ENCODE results near the gene ARHGEF1. TPM values are rescaled to one million over a fixed set of nuclear protein-coding genes. Genes with fewer than 3 reads are reported as not detected.
"Not testable (repeated sequence)": the region's sequence is repeated elsewhere in the genome, so short reads cannot be mapped to it uniquely, and the experiment has no call there.

The ARHGEF1 gene
- total RNA-seq, 1 donor from 2014 or later: 37.4 TPM

GRCh38 chr19:41861116-41861768 is 21.7 kb upstream of the ARHGEF1 start:
- DNase-seq (ENCODE audit: low spot score): no peak
- no peak for ATAC-seq

GRCh38 chr19:41861846-41862245 is 21.1 kb upstream of the ARHGEF1 start:
- no peak for DNase-seq (ENCODE audit: low spot score)
- ATAC-seq: no peak

- DNase-seq (ENCODE audit: low spot score) (no peak), ATAC-seq (no peak)
These were observed 20.5 kb upstream of the ARHGEF1 start for GRCh38 chr19:41862445-41862986.

GRCh38 chr19:41863209-41863931 is 19.6 kb upstream of the ARHGEF1 start:
- ATAC-seq (no peak), DNase-seq (ENCODE audit: low spot score) (no peak)

GRCh38 chr19:41864374-41864773 is 18.6 kb upstream of the ARHGEF1 start:
- no peak for DNase-seq (ENCODE audit: low spot score)
- no peak for ATAC-seq

- ATAC-seq (no peak), DNase-seq (ENCODE audit: low spot score) (no peak)
These were observed 16.7 kb upstream of the ARHGEF1 start for GRCh38 chr19:41866284-41866683.

GRCh38 chr19:41868120-41868988 is 14.6 kb upstream of the ARHGEF1 start:
- ATAC-seq: no peak

GRCh38 chr19:41868989-41869300 is 14.0 kb upstream of the ARHGEF1 start:
- DNase-seq (ENCODE audit: low spot score): no peak
- no peak for ATAC-seq

More at GRCh38 chr19:41868120-41868988, 14.6 kb upstream of the ARHGEF1 start:
- no peak for DNase-seq (ENCODE audit: low spot score)

GRCh38 chr19:41869374-41869955 is 13.5 kb upstream of the ARHGEF1 start:
- ATAC-seq (no peak), DNase-seq (ENCODE audit: low spot score) (no peak)

GRCh38 chr19:41870401-41870873 is 12.5 kb upstream of the ARHGEF1 start:
- no peak for ATAC-seq
- no peak for DNase-seq (ENCODE audit: low spot score)

GRCh38 chr19:41871573-41872383 is 11.2 kb upstream of the ARHGEF1 start:
- DNase-seq (ENCODE audit: low spot score) (no peak), ATAC-seq (peak; percentile 21)

GRCh38 chr19:41872384-41872774 is 10.6 kb upstream of the ARHGEF1 start:
- DNase-seq (ENCODE audit: low spot score): no peak

GRCh38 chr19:41872775-41873647 is 10.0 kb upstream of the ARHGEF1 start:
- peak; percentile 87 for ATAC-seq
- DNase-seq (ENCODE audit: low spot score): peak; percentile 67

More at GRCh38 chr19:41872384-41872774, 10.6 kb upstream of the ARHGEF1 start:
- ATAC-seq: no peak

GRCh38 chr19:41875973-41876372 is 7.0 kb upstream of the ARHGEF1 start:
- not testable (repeated sequence) for DNase-seq (ENCODE audit: low spot score); ATAC-seq

GRCh38 chr19:41876847-41877832 is 5.8 kb upstream of the ARHGEF1 start, which contains the start of gene CD79A:
Gene CD79A (plus strand): TSS chr19:41877279. CDS start chr19:41877305, 26 bp downstream.
- ATAC-seq (no peak), DNase-seq (ENCODE audit: low spot score) (no peak)

- DNase-seq (ENCODE audit: low spot score) (no peak), ATAC-seq (no peak)
These were observed 4.8 kb upstream of the ARHGEF1 start for GRCh38 chr19:41877916-41878905.

Measured in left lobe of liver (tissue), 2 donors.